Activated naive CD4-positive, alpha-beta T cell treated with anti-CD3 and anti-CD28 coated beads for 36 hours (primary cell): Measurements from ENCODE around the gene C11orf21. TPM values are rescaled to one million over a fixed set of nuclear protein-coding genes. Genes with fewer than 3 reads are reported as not detected.

Experiments
- CTCF ChIA-PET: fragments of 350-600 bp; sonication (Branson Sonifier 250); formaldehyde crosslinking; loops from one replicate; lab custom pipeline; 2021; ENCODE audit warnings: antibody characterized with exemption; lab: Charles Lee
- DNase-seq: peaks from one replicate; pipeline ENCODE4 v3.0.0-alpha.2; 2020
- H3K27ac Mint-ChIP-seq: one replicate; pipeline ENCODE4 v1.8.0; 2021; ENCODE audit warnings: mild to moderate bottlenecking, mixed read lengths
- H3K27me3 Mint-ChIP-seq: one replicate; pipeline ENCODE4 v1.8.0; 2021; ENCODE audit warnings: low read depth, mixed read lengths
- H3K36me3 Mint-ChIP-seq: one replicate; pipeline ENCODE4 v1.8.0; 2021; ENCODE audit warnings: low read depth, mixed read lengths
- H3K4me1 Mint-ChIP-seq: one replicate; pipeline ENCODE4 v1.8.0; 2021; ENCODE audit warnings: low read depth, mixed read lengths
- H3K4me3 Mint-ChIP-seq: one replicate; pipeline ENCODE4 v1.8.0; 2021; ENCODE audit warnings: mild to moderate bottlenecking, moderate library complexity, mixed read lengths
- H3K9me3 Mint-ChIP-seq: one replicate; pipeline ENCODE4 v1.8.0; 2021; ENCODE audit warnings: mixed read lengths
- intact Hi-C: fragments of 100-400 bp; cut with micrococcal nuclease; formaldehyde crosslinking; loops from one replicate; pipeline ENCODE4 v1.15.1; 2023
- total RNA-seq, 2 experiments: library from RNA; stranded (reverse); gene quantifications; one replicate each; pipeline ENCODE4 v1.2.3, GENCODE V29; 2021

The C11orf21 gene
- total RNA-seq, 2 experiments from 2014 or later = 6.1 to 6.6 TPM

DNA sequence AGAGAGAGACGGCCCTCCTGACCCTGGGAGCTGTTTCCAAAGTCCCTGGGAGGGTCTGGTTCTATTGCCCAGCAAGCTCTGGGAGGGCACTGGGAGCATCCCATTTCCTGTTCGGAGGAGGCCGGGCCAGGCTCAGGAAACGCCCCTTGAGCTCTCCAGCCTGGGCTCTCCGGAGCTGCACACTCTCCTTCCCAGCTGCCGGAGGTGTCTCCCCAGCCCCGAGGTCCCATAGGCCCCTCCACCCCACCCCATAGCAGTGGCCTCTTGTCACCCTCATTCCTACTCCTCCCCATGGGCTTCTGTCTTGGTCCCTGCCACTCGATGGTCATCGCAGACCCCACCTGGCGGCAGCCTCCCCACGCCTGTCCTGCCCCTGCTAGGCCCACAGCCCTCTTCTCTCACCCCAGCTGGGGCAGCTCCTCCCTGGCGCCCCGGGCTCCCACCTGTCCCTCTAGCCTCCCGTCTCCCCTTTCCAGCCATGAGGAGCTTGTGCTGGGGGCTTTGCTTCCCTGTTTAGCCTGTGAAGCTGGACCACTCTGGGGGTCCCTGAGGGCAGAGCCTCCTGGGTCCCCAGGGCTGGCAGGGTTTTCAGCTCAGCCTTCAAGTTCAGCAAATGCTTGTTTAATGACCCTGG, 2.9 kb upstream of the C11orf21 start:
- intact Hi-C loops = loop anchor here (1.0 to 5.0 kb wide), 7 partner anchors 73 to 598 kb away; partner anchors contain the start of genes CD81, CDKN1C and TSSC4
- Mint-ChIP-seq H3K27me3 (no peaks in the 10 kb centered on the region), H3K27ac (no peak overlapping the region), H3K4me3 (no peak overlapping the region), H3K36me3 (no peaks in the 10 kb centered on the region), H3K9me3 (no peaks in the 10 kb centered on the region), H3K4me1 (peaks cover 47% of the 10 kb centered on the region)
- CTCF ChIA-PET = interaction anchor here (0.6 to 8.0 kb wide), 34 partner anchors 8 to 586 kb away, joined by 3 to 197 read pairs (median 4); partner anchors contain the start of gene TSSC4
- no peak for DNase-seq

DNA sequence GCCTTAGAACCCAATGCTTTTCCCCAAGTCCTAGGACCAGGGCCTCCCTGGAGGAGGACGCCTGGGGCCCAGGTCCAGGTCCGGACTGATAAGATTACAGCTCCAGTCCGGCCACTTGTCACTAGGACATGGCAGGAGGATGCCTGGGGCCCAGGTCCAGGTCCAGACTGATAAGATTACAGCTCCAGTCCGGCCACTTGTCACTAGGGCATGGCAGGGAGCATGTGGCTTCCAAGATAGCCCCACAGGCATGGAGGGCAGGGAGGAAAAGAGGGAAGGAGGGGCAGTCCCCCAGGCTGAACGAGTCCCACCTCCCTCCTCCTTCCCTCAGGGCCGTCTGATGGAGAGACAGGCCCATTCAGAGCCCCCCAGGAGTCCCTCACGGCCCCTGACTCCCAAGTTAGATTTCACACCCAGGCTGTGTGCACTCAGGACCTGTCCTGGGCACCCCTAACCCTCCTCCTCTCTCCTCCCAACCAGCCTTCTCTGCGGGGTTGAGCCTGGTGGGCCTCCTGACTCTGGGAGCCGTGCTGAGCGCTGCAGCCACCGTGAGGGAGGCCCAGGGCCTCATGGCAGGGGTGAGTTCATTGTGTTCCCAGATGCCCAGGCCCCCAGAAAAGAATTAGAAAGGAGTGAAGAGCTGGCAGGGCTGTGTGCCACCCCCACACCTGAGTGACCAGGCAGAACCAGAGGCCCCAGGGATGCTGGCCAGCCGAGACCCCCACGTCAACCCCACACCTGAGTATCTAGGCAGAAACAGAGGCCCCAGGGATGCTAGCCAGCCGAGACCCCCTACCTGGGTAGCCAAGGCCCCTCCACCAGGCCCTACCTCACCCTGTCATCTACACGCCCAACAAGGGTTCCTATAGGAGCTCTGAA, 2.1 kb upstream of the C11orf21 start:
- no peak for DNase-seq
- Mint-ChIP-seq H3K9me3 (no peaks in the 10 kb centered on the region), H3K27me3 (no peaks in the 10 kb centered on the region), H3K4me3 (peak overlapping the region; percentile 92), H3K36me3 (no peaks in the 10 kb centered on the region), H3K27ac (peak overlapping the region; percentile 36), H3K4me1 (peaks cover 51% of the 10 kb centered on the region)
- intact Hi-C loops = loop anchor here (2.0 to 5.0 kb wide), 5 partner anchors 35 to 598 kb away; partner anchors contain the start of gene CDKN1C
- CTCF ChIA-PET = interaction anchor here (0.9 to 8.0 kb wide), 15 partner anchors 9 to 587 kb away, joined by 3 to 197 read pairs (median 6); partner anchors contain the start of gene TSSC4

DNA sequence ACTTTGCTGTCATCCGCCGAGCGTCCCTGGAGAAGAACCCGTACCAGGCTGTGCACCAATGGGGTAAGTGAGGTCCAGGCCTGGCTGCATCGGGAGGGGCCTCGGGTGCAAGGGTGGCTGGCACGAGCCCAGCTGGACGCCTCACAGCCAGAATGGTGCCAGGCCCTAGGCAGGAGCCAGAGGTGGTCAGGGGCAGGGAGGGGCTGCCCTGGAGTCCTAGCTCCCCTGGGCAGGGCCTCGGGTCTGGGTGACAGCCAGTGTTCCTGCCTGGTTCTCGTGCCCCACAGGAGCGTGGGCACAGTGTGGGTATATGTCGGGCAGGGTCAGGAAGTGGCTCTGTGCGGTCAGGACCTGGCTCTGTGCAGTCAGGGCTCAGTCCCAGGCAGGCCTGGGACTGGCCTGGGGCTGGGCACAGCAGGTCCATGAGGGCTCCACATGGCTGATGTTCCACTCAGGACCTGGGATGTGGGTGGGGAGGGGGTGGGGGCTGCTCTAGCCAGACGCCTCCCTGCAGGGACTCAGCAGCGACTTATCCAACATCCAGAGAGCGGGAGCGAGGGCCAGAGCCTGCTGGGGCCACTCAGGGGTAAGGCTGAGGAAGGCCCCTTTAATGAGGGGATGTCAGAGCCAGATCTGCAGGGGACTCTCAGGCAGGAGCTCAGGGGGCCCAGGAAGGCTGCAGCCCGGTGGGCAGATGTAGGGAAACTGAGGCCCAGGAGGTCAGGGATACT, 1.3 kb upstream of the C11orf21 start:
- H3K4me3 Mint-ChIP-seq = peak overlapping the region; percentile 92
- no peak for DNase-seq
- CTCF ChIA-PET = interaction anchor here (0.9 to 8.0 kb wide), 7 partner anchors 28 to 587 kb away, joined by 3 to 197 read pairs (median 9); no protein-coding TSS in a partner anchor
- peaks cover 51% of the 10 kb centered on the region for H3K4me1 Mint-ChIP-seq
- no peaks in the 10 kb centered on the region for H3K9me3 Mint-ChIP-seq
- peak overlapping the region; percentile 89 for H3K27ac Mint-ChIP-seq
- intact Hi-C loops = loop anchor here (2.0 to 5.0 kb wide), 3 partner anchors 34 to 599 kb away; partner anchors contain the start of gene CDKN1C
- no peaks in the 10 kb centered on the region for H3K27me3 Mint-ChIP-seq
- H3K36me3 Mint-ChIP-seq = no peaks in the 10 kb centered on the region

DNA sequence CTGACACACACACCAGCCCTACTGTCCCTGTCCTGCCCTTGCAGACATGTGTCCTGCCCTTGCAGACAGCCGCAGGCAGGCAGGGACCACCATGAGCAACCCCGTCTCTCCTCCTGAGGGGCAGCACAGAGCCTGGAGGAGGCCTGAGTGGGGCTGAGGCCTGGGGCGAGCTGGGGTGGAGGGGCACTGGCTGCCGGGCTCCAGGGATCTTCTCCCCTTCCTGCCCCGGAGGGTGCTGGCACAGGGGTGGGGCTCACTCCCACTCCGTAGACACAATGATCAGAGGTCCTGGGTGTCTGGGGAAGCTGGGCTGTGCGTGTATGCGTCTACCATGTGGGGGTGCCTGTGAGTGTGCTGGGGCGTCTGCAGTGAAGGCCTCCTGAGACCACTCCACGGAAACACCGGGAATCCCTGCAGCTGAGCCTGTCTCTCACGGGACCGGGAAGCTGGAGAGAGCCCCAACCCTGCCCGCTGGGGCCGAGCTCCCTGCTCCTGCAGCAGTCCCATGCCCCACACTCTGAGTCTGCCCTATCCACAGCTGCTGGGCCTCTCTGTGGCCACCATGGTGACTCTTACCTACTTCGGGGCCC, 683 bp upstream of the C11orf21 start:
- Mint-ChIP-seq H3K4me3 (peak overlapping the region; percentile 92), H3K9me3 (no peaks in the 10 kb centered on the region), H3K4me1 (peaks cover 49% of the 10 kb centered on the region), H3K36me3 (no peaks in the 10 kb centered on the region), H3K27me3 (no peaks in the 10 kb centered on the region), H3K27ac (peak overlapping the region; percentile 89)
- CTCF ChIA-PET = interaction anchor here (0.6 to 8.0 kb wide), 8 partner anchors 15 to 589 kb away, joined by 3 to 197 read pairs (median 4); no protein-coding TSS in a partner anchor
- DNase-seq = peak; percentile 38
- intact Hi-C loops = loop anchor here (2.0 to 5.0 kb wide), 3 partner anchors 34 to 600 kb away; partner anchors contain the start of gene CDKN1C

DNA sequence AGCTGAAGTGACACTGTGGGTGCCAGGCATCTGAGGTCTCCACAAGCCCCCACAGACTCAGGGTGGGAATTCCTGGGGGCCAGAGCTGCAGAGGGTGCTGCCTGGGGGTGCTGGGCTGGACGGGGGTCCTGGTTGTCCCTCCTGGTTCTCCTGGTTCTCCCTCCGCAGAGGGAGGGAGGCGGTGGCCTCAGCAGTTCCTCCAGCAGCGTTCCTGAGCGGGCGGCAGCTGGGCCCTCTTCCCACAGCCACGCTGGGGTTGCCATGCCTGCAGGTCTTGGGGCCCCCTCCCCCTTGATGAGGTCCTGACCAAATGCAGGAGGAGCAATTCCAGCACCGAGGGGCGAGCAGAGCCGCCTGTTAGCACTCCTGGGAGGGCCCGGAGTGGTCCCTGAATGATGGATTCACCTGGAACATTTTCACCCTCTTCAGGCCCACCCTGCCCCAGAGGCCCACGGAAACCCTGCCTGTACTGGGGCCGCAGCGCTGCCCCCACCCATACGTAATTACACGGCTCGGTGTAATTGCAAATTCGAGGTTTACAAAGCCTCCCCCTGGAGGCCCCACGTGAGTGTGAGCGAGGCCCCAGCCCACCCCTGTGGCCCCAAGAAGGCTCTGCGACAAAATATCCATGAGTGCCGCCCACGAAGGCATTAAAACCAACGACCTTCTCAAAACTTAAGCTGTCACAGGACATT, 635 bp downstream of the C11orf21 start:
- no peaks in the 10 kb centered on the region for H3K36me3 Mint-ChIP-seq
- CTCF ChIA-PET = interaction anchor here (0.8 to 8.0 kb wide), 5 partner anchors 98 to 232 kb away, joined by 4 to 197 read pairs (median 6); partner anchors contain the start of gene TSSC4
- H3K27ac Mint-ChIP-seq = peak overlapping the region; percentile 89
- peak; percentile 41 for DNase-seq
- H3K4me1 Mint-ChIP-seq = peaks cover 46% of the 10 kb centered on the region
- H3K9me3 Mint-ChIP-seq = no peaks in the 10 kb centered on the region
- H3K4me3 Mint-ChIP-seq = peak overlapping the region; percentile 92
- intact Hi-C loops = loop anchor here (1.0 to 5.0 kb wide), 3 partner anchors 99 to 601 kb away; partner anchors contain the start of genes CDKN1C and TSSC4
- H3K27me3 Mint-ChIP-seq = no peaks in the 10 kb centered on the region

DNA sequence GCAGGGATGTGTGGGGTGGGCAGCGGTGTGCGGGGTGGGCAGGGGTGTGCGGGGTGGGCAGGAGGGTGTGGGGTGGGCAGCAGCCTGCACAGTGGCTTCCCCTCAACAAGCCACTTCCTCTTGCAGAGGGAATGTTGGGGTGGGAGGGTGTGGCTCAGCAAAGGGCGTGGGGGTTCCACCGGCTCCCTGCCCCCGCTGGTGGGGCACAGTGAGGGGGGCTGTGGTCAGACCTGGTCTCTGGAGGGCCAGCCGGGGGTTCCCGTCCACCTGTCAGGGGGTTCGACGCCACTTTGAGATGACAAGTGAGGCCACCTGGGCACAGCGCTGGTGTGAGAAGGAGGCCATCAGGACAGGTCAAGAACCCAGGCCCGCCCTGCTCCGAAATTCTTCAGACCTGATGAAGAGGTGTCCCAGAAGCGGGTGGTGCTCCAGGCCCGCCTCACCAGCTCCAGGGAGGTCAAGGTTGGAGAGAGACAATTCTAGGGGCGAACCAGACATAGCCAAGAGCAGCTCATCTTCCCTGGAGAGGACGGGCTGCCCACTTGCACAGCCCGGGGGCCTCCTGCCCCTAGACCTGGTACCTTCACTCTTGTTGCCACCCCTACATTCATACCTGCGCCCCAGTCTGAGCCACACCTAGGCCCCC, 1.3 kb downstream of the C11orf21 start:
- no peaks in the 10 kb centered on the region for H3K36me3 Mint-ChIP-seq
- peak overlapping the region; percentile 46 for H3K27ac Mint-ChIP-seq
- intact Hi-C loops = loop anchor here (5.0 kb wide), 2 partner anchors 587 to 602 kb away; partner anchors contain the start of gene CDKN1C
- no peaks in the 10 kb centered on the region for H3K27me3 Mint-ChIP-seq
- no peak for DNase-seq
- CTCF ChIA-PET = interaction anchor here (1.2 to 2.2 kb wide), 2 partner anchors 106 to 233 kb away, joined by 4 to 6 read pairs; no protein-coding TSS in a partner anchor
- H3K9me3 Mint-ChIP-seq = no peaks in the 10 kb centered on the region
- H3K4me3 Mint-ChIP-seq = peak overlapping the region; percentile 92
- H3K4me1 Mint-ChIP-seq = peaks cover 39% of the 10 kb centered on the region

DNA sequence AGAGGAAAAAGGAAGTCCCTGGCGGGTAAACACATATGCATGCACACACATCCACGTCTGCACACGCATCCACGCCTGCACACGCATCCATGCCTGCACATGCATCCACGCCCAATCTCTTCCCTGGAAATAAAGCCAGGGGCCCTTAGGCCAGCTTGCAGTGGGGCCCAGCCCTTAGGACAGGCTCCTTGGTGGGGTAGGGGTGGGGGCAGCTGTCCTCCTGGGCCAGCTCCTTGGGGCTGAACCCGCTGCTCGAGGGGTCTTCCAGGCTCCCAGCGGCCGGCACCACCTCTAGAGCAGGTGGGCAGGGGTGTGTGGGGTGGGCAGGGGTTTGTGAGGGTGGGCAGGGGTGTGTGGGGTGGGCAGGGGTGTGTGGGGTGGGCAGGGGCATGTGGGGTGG, 1.9 kb downstream of the C11orf21 start:
- Mint-ChIP-seq H3K4me1 (peaks cover 36% of the 10 kb centered on the region), H3K36me3 (no peaks in the 10 kb centered on the region), H3K27ac (no peak overlapping the region), H3K27me3 (no peaks in the 10 kb centered on the region), H3K4me3 (no peak overlapping the region), H3K9me3 (no peaks in the 10 kb centered on the region)
- CTCF ChIA-PET = interaction anchor here (0.9 to 2.2 kb wide), 4 partner anchors 19 to 106 kb away, joined by 3 to 6 read pairs (median 4); no protein-coding TSS in a partner anchor
- no peak for DNase-seq
- intact Hi-C loops = loop anchor here (1.0 to 5.0 kb wide), 3 partner anchors 102 to 603 kb away; partner anchors contain the start of gene CDKN1C

DNA sequence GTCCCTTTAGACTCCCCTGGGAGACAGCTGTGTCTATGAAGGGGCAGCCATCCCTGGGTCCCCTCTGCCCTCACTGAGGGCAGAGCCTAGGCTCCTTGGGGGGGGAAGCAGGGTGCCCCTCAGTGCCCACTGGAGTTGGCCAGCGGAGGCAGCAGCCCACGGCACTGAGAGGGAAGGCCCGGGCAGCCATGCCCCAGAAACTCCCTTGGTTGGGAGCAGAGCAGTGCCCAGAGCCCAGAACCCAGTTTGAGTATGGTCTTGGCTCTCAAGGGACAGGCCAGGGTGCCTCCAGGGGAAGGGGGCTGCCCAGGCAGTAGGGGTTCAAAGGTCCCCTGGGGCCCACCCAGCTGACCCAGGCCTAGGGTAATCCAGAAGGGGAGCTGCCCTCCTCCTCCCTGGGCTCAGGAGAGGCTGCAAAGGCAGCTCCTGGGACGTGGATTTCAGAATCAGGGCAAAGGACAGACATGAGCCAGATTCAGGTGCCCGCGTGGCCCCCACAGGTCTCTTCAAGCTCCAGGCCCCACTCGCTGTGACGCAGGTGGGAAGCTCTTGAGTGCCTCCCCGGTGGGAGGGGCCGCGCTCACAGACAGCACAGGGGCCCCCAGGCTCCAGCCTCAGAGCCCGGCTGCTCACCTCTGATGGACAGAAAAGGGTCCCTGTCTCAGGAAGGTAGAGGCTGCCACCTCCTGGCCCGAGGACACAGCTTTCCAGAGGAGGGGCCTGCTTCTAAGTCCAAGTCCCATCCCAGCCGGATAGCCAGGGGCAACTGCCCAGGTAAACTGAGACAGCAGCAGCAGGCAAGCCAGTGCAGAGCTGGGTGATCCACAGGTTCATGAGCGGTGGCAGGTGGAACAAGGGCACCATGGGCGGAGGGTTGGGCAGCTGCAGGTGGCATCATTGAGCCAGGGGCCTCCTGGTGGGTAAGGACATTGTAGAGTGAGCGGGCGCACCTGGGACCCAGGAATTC, 2.6 kb downstream of the C11orf21 start:
- peak; percentile 53 for DNase-seq
- peak overlapping the region; percentile 50 for H3K27ac Mint-ChIP-seq
- intact Hi-C loops = loop anchor here (1.0 kb wide), 1 partner anchor 102 kb away; no protein-coding TSS in a partner anchor
- peaks cover 36% of the 10 kb centered on the region for H3K4me1 Mint-ChIP-seq
- CTCF ChIA-PET = interaction anchor here (0.7 to 2.2 kb wide), 8 partner anchors 11 to 120 kb away, joined by 3 to 6 read pairs (median 4); no protein-coding TSS in a partner anchor
- no peaks in the 10 kb centered on the region for H3K36me3 Mint-ChIP-seq
- H3K4me3 Mint-ChIP-seq = no peak overlapping the region
- H3K27me3 Mint-ChIP-seq = no peaks in the 10 kb centered on the region
- no peaks in the 10 kb centered on the region for H3K9me3 Mint-ChIP-seq

DNA sequence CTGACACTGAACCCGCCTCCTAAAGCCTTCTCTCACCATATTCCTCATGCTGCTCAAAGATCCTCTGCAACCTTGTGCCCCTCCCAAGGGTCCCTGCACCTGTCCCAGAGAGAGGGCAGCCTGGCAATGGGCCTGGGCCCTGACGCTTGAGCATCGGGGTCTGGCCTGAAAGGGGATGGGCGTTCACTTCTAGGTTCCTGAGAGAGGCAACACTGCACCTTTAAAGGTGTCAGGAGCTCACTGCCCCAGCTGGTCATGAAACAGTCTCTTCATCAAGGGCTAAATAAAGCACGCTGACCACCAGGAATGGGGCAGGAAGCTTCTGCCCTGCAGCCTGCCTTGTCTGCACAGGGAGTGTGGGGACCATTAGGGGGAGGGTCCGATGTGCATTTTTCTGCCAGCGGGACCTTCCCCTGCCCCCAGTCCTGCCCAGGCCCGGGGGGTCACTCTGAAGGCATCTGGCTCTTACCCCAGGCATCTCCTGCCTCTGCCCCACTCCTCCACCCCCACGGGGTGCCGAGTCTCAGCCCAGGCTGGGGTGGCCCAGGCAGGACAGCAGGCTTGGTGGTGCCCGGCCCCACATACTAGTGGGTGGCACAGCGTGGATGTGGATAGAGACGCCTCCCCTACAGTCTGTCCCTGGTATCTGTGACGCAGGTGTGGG, 3.5 kb downstream of the C11orf21 start:
- Mint-ChIP-seq H3K36me3 (no peaks in the 10 kb centered on the region), H3K4me1 (peaks cover 32% of the 10 kb centered on the region), H3K4me3 (no peak overlapping the region), H3K27me3 (no peaks in the 10 kb centered on the region), H3K27ac (no peak overlapping the region), H3K9me3 (no peaks in the 10 kb centered on the region)
- DNase-seq = no peak
- CTCF ChIA-PET = interaction anchor here (0.9 to 1.5 kb wide), 5 partner anchors 10 to 121 kb away, joined by 3 to 6 read pairs (median 3); no protein-coding TSS in a partner anchor
- intact Hi-C loops = no loop called here
